HCT116 (cell line): ENCODE data around the gene SLC6A2. TPM values are rescaled to one million over a fixed set of nuclear protein-coding genes. Genes with fewer than 3 reads are reported as not detected.

Source experiments
- ATAC-seq: fragments of 200-7000 bp; cut with Tn5 transposase; 2 replicates; pipeline ENCODE4 v1.9.1; 2020; ENCODE audit warnings: mild to moderate bottlenecking, moderate library complexity
- BruUV-seq: library from RNA; stranded (reverse); fragments of 400-500 nt; replicated peaks from 2 replicates; lab custom pipeline; 2021; lab: Mats Ljungman, UMichigan
- CTCF ChIA-PET: fragments of 300-600 bp; sonication (Branson Sonifier 250); formaldehyde crosslinking; loops from one replicate; lab custom pipeline; 2021; ENCODE audit warnings: antibody characterized with exemption; lab: Charles Lee
- POLR2A ChIA-PET: fragments of 300-600, 350-600 bp; sonication (Branson Sonifier 250); formaldehyde crosslinking; loops from one replicate; lab custom pipeline; 2021; ENCODE audit warnings: antibody characterized with exemption; lab: Charles Lee
- RAD21 ChIA-PET, 2 experiments: fragments of 300-600 bp; sonication (Branson Sonifier 250); formaldehyde crosslinking; loops; one replicate each; lab custom pipeline; 2023; ENCODE audit warnings: low total read pairs in 2 of 2; ENCODE audit not compliant: uncharacterized antibody in 2 of 2, unreplicated experiment in 2 of 2, low non-redundant PET in 1 of 2; lab: Charles Lee
- DNase-seq: peaks from one replicate; pipeline ENCODE4 v3.0.0-alpha.2; 2010; ENCODE audit warnings: low read depth, low spot score
- H2AFZ ChIP-seq: fragments of 200-600 bp; shearing (Covaris generic), sonication (generic); 2 replicates; pipeline ENCODE4 v1.6.1; 2017; ENCODE audit warnings: low read depth, mixed run types, mixed read lengths, antibody characterized with exemption, low read length; ENCODE audit not compliant: poor library complexity, severe bottlenecking
- H3K27ac ChIP-seq: 2 replicates; pipeline ENCODE4 v1.5.1; 2012; ENCODE audit warnings: low read depth, low read length
- H3K27me3 ChIP-seq: fragments of 200-600 bp; sonication (generic); 2 replicates; pipeline ENCODE4 v1.6.1; 2016; ENCODE audit warnings: mixed run types, low read length, mixed read lengths; ENCODE audit not compliant: insufficient read depth
- H3K36me3 ChIP-seq, 2 experiments: fragments of 200-500 bp in 1 of 2; fragments of 200-600 bp in 1 of 2; sonication (Bioruptor generic) in 1 of 2; sonication (generic) in 1 of 2; 2 replicates each; pipeline versions ENCODE4 v1.5.1 to v1.6.1; 2014 to 2016; ENCODE audit warnings: low read length in 2 of 2, inconsistent platforms in 1 of 2, mixed read lengths in 1 of 2, mixed run types in 1 of 2; ENCODE audit not compliant: insufficient read depth in 2 of 2, control insufficient read depth in 1 of 2
- H3K4me1 ChIP-seq, 2 experiments: fragments of 200-600 bp in 1 of 2; sonication (generic) in 1 of 2; 2 replicates each; pipeline versions ENCODE4 v1.5.1 to v1.6.1; 2012 to 2017; ENCODE audit warnings: low read length in 2 of 2, inconsistent platforms in 1 of 2, mild to moderate bottlenecking in 1 of 2, mixed read lengths in 1 of 2, mixed run types in 1 of 2, moderate library complexity in 1 of 2; ENCODE audit not compliant: insufficient read depth in 2 of 2, control insufficient read depth in 1 of 2
- H3K4me2 ChIP-seq: fragments of 200-600 bp; sonication (generic); 2 replicates; pipeline ENCODE4 v1.6.1; 2017; ENCODE audit warnings: mixed run types, low read length, mixed read lengths
- H3K4me3 ChIP-seq, 2 experiments: fragments of 200-600 bp in 1 of 2; sonication (generic) in 1 of 2; replicated peaks in 1 of 2; 2 replicates each; pipeline ENCODE4 v1.5.1; 2011 to 2016; ENCODE audit warnings: low read length in 2 of 2, control low read depth in 1 of 2, low read depth in 1 of 2, mild to moderate bottlenecking in 1 of 2, mixed read lengths in 1 of 2, mixed run types in 1 of 2
- H3K79me2 ChIP-seq: fragments of 200-600 bp; sonication (generic); 2 replicates; pipeline ENCODE4 v1.6.1; 2017; ENCODE audit warnings: mild to moderate bottlenecking, mixed run types, low read length, moderate library complexity, mixed read lengths; ENCODE audit not compliant: insufficient read depth
- H3K9ac ChIP-seq: fragments of 200-600 bp; sonication (generic); 2 replicates; pipeline ENCODE4 v1.6.1; 2016; ENCODE audit warnings: low read length, mixed read lengths
- H3K9me2 ChIP-seq: fragments of 200-600 bp; sonication (generic), shearing (Covaris generic); 2 replicates; pipeline ENCODE4 v1.6.1; 2017; ENCODE audit warnings: mixed run types, mild to moderate bottlenecking, moderate library complexity; ENCODE audit not compliant: insufficient read depth
- H3K9me3 ChIP-seq, 2 experiments: fragments of 200-500 bp in 1 of 2; fragments of 200-600 bp in 1 of 2; sonication (Bioruptor generic) in 1 of 2; sonication (generic) in 1 of 2; 2 replicates each; pipeline ENCODE4 v1.6.1; 2014 to 2017; ENCODE audit warnings: low read length in 2 of 2, mixed read lengths in 2 of 2, inconsistent platforms in 1 of 2, low read depth in 1 of 2, mild to moderate bottlenecking in 1 of 2, mixed run types in 1 of 2, moderate library complexity in 1 of 2; ENCODE audit not compliant: control insufficient read depth in 1 of 2, insufficient read depth in 1 of 2
- H4K20me1 ChIP-seq: fragments of 200-600 bp; sonication (generic), shearing (Covaris generic); 2 replicates; pipeline ENCODE4 v1.6.1; 2017; ENCODE audit warnings: mixed run types, mild to moderate bottlenecking, moderate library complexity; ENCODE audit not compliant: insufficient read depth
- EGR1 ChIP-seq: IDR thresholded peaks from 2 replicates; pipeline ENCODE4 v1.6.1; 2012; ENCODE audit warnings: low read depth
- RAD21 ChIP-seq: IDR thresholded peaks from 2 replicates; pipeline ENCODE4 v1.6.1; 2012; ENCODE audit warnings: low read depth, mild to moderate bottlenecking
- SP1 ChIP-seq: IDR thresholded peaks from 2 replicates; pipeline ENCODE4 v1.6.1; 2012; ENCODE audit warnings: low read depth
- ZNF274 ChIP-seq: fragments of 200-500 bp; sonication (Bioruptor generic); IDR thresholded peaks from 2 replicates; pipeline ENCODE4 v1.6.1; 2014; ENCODE audit warnings: mild to moderate bottlenecking, low read depth, low read length, inconsistent platforms
- intact Hi-C: fragments of 100-400 bp; cut with micrococcal nuclease; formaldehyde crosslinking; loops from 2 replicates; pipeline ENCODE4 v1.10.0; 2022
- total RNA-seq: library from RNA; stranded (reverse); gene quantifications from one replicate; pipeline ENCODE4 v1.2.1, GENCODE V29; 2021; ENCODE audit not compliant: unreplicated experiment
- TF ChIP-seq, protein P1 (sequence below), 3 experiments: fragments of 200-600 bp in 1 of 3; sonication (generic) in 1 of 3; IDR thresholded peaks in 2 of 3; conservative IDR thresholded peaks in 1 of 3; 2 replicates each; pipeline ENCODE4 v1.5.1; 2012 to 2017; ENCODE audit warnings: low read depth in 2 of 3, low read length in 2 of 3, antibody characterized with exemption in 1 of 3, borderline replicate concordance in 1 of 3, control low read depth in 1 of 3, mild to moderate bottlenecking in 1 of 3, mixed read lengths in 1 of 3, mixed run types in 1 of 3, moderate library complexity in 1 of 3; ENCODE audit not compliant: insufficient read depth in 1 of 3

Gene SLC6A2
- total RNA-seq, 1 experiment from 2014 or later, result not detected

DNA sequence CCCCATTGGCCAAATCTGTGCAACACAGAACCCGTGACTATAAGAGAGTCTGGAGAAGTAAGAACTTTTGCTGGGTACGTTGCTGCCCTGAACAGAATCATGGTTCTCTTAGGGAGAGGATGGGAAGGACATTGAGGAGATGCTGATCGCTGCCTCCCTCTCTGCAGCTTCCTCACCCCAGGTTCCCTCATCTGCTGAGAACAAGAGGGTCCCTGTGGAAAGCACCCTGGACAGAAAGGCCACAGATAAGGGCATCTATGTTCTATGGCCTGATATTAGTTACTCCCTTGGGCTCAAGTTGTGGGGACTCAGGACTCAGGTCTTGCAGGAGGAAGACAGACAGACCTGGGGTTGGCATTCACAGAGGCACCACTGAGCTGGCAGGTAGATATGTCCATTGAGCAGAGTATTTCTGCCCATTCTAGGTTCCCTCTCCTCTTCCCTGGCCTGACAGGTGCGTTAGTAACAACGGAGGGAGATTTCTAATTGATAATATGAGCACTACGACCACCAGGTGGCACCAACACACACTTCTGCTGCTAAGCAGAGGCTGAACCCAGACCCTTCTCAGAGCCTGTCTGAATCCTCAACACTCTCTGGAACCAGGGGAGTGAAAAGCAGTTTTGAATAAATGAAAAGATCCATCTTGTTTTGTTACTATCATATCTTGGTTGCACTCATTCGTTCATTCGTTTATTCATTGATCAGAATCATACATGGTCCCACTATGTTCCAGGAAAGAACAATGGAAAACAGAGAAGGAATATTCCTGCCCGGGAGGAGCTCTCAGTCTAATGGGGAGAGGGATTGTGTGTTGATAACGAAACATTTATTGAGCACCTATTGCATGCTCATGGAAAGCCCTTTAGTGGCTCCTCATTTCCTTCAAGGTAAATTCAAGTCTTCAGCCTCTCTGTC is 56.4 kb downstream of the SLC6A2 start:
- ChIA-PET POLR2A (interaction anchor here (0.9 kb wide), 1 partner anchor 130 kb away, joined by 3 read pairs; no protein-coding TSS in a partner anchor), RAD21 (no interaction called here), CTCF (interaction anchor here (0.6 to 1.9 kb wide), 6 partner anchors 128 to 607 kb away, joined by 3 to 15 read pairs (median 4); no protein-coding TSS in a partner anchor)
- ATAC-seq (peak; percentile 92), DNase-seq (peak; percentile 31)
- intact Hi-C loops, result loop anchor here (1.0 to 5.0 kb wide), 3 partner anchors 131 to 990 kb away; no protein-coding TSS in a partner anchor
- Histone ChIP-seq H4K20me1 (no peaks in the 10 kb centered on the region), H3K36me3 (no peaks in the 10 kb centered on the region), H3K4me2 (no peak overlapping the region), H3K79me2 (no peaks in the 10 kb centered on the region), H3K9me2 (no peaks in the 10 kb centered on the region), H3K9ac (no peak overlapping the region), H2AFZ (no peak overlapping the region), H3K9me3 (no peaks in the 10 kb centered on the region), H3K27me3 (peaks cover 47% of the 10 kb centered on the region), H3K27ac (no peak overlapping the region), H3K4me1 (no peaks in the 10 kb centered on the region), H3K4me3 (no peak overlapping the region)
- BruUV-seq, result no TSS peak
- TF ChIP-seq RAD21 (peak; percentile 71), SP1 (no peak), ZNF274 (no peak), EGR1 (no peak)
- TF ChIP-seq, protein P1, sequence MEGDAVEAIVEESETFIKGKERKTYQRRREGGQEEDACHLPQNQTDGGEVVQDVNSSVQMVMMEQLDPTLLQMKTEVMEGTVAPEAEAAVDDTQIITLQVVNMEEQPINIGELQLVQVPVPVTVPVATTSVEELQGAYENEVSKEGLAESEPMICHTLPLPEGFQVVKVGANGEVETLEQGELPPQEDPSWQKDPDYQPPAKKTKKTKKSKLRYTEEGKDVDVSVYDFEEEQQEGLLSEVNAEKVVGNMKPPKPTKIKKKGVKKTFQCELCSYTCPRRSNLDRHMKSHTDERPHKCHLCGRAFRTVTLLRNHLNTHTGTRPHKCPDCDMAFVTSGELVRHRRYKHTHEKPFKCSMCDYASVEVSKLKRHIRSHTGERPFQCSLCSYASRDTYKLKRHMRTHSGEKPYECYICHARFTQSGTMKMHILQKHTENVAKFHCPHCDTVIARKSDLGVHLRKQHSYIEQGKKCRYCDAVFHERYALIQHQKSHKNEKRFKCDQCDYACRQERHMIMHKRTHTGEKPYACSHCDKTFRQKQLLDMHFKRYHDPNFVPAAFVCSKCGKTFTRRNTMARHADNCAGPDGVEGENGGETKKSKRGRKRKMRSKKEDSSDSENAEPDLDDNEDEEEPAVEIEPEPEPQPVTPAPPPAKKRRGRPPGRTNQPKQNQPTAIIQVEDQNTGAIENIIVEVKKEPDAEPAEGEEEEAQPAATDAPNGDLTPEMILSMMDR (IDR thresholded peaks at IDR 0.05 in 2 of 3, conservative IDR thresholded peaks at IDR 0.05 in 1 of 3; ENCODE audit: borderline replicate concordance in 1 of 3, insufficient read depth in 1 of 3, low read depth in 2 of 3, low read length in 2 of 3), result peak; percentile 47 to 68 (median 54); a peak in 5 of 6 replicates
